ENCODE data around the gene DACT3.

DNA sequence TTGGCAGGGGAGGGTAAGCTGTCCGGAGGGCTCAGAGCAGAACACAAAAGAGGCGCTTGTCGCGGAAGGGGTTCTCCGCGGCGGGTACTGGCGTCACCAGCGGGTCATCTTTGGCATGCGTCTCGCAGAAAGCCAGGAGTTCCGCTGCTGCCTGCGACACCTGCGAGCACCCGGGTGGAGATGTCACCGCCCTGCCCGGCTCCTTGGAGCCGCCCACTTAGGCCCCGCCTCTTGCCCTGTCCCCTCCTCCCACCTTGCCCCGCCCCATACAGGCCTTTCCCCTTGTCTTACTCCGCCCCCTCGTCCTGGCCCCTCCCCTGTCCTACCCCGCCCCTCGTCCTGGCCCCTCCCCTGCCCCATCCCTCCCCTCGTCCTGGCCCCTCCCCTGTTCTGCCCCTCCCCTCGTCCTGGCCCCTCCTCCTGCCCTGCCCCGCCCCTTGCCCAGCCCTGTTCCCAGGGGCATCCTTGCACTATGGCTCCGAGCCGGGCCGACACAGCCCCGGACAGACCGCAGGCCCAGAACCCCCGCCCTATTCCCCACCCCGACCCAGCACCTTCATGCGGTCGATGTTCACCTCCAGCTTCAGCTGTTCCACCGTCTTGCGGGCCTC, 26.8 kb downstream of the DACT3 start:
- TF ChIP-seq, protein P1, sequence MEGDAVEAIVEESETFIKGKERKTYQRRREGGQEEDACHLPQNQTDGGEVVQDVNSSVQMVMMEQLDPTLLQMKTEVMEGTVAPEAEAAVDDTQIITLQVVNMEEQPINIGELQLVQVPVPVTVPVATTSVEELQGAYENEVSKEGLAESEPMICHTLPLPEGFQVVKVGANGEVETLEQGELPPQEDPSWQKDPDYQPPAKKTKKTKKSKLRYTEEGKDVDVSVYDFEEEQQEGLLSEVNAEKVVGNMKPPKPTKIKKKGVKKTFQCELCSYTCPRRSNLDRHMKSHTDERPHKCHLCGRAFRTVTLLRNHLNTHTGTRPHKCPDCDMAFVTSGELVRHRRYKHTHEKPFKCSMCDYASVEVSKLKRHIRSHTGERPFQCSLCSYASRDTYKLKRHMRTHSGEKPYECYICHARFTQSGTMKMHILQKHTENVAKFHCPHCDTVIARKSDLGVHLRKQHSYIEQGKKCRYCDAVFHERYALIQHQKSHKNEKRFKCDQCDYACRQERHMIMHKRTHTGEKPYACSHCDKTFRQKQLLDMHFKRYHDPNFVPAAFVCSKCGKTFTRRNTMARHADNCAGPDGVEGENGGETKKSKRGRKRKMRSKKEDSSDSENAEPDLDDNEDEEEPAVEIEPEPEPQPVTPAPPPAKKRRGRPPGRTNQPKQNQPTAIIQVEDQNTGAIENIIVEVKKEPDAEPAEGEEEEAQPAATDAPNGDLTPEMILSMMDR (IDR thresholded peaks at IDR 0.05; ENCODE audit: low read depth, low read length, missing input control) = no peak
- no peak for TF ChIP-seq TAF1 (conservative IDR thresholded peaks at IDR 0.05)
- no peak for TF ChIP-seq RXRA (IDR thresholded peaks at IDR 0.05)
- TF ChIP-seq, protein P2, sequence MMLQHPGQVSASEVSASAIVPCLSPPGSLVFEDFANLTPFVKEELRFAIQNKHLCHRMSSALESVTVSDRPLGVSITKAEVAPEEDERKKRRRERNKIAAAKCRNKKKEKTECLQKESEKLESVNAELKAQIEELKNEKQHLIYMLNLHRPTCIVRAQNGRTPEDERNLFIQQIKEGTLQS (IDR thresholded peaks at IDR 0.05) = no peak
- no peak for TF ChIP-seq GABPA (IDR thresholded peaks at IDR 0.05 in 1 of 2, conservative IDR thresholded peaks at IDR 0.05 in 1 of 2)
- no peak for TF ChIP-seq YY1 (IDR thresholded peaks at IDR 0.05)
- no peak for TF ChIP-seq RAD21 (IDR thresholded peaks at IDR 0.05)
- TF ChIP-seq, protein P3, sequence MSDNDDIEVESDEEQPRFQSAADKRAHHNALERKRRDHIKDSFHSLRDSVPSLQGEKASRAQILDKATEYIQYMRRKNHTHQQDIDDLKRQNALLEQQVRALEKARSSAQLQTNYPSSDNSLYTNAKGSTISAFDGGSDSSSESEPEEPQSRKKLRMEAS (IDR thresholded peaks at IDR 0.05) = no peak
- no peak for TF ChIP-seq EGR1 (IDR thresholded peaks at IDR 0.05; ENCODE audit: low read depth in 2 of 2)
- no peak for TF ChIP-seq SP1 (IDR thresholded peaks at IDR 0.05)
- TF ChIP-seq, protein P4, sequence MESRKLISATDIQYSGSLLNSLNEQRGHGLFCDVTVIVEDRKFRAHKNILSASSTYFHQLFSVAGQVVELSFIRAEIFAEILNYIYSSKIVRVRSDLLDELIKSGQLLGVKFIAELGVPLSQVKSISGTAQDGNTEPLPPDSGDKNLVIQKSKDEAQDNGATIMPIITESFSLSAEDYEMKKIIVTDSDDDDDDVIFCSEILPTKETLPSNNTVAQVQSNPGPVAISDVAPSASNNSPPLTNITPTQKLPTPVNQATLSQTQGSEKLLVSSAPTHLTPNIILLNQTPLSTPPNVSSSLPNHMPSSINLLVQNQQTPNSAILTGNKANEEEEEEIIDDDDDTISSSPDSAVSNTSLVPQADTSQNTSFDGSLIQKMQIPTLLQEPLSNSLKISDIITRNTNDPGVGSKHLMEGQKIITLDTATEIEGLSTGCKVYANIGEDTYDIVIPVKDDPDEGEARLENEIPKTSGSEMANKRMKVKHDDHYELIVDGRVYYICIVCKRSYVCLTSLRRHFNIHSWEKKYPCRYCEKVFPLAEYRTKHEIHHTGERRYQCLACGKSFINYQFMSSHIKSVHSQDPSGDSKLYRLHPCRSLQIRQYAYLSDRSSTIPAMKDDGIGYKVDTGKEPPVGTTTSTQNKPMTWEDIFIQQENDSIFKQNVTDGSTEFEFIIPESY (IDR thresholded peaks at IDR 0.05) = no peak
- no peak for TF ChIP-seq HNF4G (IDR thresholded peaks at IDR 0.05)
- TF ChIP-seq, protein P5, sequence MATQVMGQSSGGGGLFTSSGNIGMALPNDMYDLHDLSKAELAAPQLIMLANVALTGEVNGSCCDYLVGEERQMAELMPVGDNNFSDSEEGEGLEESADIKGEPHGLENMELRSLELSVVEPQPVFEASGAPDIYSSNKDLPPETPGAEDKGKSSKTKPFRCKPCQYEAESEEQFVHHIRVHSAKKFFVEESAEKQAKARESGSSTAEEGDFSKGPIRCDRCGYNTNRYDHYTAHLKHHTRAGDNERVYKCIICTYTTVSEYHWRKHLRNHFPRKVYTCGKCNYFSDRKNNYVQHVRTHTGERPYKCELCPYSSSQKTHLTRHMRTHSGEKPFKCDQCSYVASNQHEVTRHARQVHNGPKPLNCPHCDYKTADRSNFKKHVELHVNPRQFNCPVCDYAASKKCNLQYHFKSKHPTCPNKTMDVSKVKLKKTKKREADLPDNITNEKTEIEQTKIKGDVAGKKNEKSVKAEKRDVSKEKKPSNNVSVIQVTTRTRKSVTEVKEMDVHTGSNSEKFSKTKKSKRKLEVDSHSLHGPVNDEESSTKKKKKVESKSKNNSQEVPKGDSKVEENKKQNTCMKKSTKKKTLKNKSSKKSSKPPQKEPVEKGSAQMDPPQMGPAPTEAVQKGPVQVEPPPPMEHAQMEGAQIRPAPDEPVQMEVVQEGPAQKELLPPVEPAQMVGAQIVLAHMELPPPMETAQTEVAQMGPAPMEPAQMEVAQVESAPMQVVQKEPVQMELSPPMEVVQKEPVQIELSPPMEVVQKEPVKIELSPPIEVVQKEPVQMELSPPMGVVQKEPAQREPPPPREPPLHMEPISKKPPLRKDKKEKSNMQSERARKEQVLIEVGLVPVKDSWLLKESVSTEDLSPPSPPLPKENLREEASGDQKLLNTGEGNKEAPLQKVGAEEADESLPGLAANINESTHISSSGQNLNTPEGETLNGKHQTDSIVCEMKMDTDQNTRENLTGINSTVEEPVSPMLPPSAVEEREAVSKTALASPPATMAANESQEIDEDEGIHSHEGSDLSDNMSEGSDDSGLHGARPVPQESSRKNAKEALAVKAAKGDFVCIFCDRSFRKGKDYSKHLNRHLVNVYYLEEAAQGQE (IDR thresholded peaks at IDR 0.05) = no peak
